ENCODE results near the gene PRSS36.
"Not testable (repeated sequence)": the region's sequence is repeated elsewhere in the genome, so short reads cannot be mapped to it uniquely, and the experiment has no call there.

PRSS36 gene

DNA sequence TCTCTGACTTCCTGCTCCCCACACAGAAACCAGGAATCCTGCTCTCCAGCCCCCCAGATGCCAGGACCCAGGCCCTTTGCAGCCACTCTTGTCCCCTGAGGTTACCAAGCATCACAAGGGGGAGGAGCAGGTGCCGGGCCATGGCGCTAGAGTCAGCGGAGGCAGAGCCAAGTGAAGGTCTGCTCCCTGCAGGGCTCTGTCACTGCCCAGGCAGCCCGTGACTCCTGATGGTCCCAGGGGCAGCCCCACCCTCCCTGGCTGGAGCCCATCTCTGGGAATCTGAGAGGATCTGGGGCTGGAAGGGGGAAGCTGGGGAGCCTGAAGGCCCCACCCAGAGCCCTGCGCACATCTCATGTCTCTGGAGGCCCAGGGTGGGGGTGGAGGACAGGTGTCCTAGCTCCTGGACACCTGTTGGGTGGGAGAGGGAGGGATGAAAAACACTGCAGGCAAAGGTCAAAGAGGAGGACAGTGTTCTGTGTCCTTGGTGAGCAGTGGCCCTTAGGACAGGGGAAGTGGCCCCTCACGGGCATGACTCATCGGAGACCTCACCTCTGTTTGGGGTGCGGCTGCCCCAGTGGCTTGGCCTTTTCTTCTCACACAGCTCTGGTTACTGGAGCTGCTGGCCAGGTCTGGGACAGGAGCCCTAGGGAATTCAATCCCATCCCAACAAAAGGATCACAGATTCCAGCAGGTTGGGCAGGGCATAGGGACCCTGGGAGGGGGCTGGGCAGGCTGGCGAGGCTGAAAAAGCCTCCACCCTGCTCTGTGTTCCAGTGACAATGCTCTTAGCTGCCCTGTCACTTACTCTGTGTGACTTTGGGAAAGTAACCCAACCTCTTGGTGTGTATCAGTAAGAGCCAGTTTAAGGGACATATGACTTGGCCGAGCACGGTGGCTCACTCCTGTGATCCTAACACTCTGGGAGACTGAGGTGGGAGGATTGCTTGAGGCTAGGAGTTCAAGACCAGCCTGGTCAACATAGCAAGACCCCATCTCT lies at the start of gene PRSS36:
Gene PRSS36 (minus strand): TSS at position 173 of the 997 bp plus-strand sequence. CDS start 31 bp downstream, at position 142.
- no peak for DNase-seq

DNA sequence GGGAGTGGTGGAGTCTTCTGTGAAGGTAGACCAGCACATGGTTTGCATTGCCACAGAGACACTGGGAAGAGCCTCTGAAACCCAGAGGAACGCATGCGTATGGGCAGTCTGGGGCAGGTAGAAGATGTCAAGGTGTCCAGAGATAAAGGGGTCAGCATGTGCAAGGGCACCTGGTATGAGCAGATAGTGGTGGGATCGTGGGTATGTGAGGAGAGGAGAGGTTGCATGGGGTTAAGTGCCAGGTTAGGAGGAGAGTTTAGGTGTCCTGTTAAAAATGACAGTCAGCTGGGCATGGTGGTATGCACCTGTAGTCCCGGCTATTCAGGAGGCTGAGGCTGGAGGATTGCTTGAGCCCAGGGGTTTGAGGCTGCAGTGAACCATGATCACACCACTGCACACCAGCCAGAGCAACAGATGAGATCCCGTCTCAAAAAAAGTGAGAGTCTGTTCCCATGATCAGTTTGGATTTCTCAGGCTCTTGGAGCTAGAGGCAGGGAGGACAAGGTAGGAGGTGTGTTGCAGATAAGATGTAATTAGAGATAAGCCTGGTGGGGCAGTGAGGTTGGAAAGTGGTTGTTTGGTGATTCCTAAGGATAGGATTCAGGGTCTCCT lies 49.7 kb upstream of the PRSS36 start:
- no peak for DNase-seq

DNA sequence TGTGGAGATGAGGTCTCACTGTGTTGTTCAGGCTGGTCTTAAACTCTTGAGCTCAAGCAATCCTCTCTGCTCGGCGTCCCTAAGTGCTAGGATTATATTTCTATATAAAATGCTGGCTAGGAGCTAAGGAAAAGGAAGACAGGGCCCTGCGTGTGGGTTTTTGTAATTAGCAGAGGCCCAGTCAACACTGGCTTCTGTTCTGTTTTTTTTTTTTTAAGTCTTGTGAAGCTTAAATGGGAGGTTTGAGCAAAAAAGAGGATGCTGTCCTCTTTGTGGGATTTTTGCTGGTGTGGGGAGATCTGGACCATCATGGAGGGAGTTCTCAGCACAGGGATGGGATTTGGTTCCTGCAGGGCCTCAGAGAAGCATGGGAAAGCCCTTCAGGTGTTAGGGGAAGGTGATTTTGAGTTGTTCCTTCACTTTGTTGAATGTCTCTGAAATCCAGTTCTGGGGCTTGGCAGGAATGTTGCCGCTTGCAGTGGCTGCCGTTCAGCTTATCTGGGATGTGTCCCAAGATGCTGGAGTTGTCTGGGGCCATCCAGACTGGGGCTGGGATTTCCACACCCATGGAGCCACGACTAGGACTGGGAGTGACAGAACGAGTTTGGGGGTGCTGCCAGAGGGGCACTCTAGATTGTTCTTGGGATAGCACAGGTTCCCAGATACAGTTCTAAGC lies 48.5 kb upstream of the PRSS36 start:
- DNase-seq, result no peak

DNA sequence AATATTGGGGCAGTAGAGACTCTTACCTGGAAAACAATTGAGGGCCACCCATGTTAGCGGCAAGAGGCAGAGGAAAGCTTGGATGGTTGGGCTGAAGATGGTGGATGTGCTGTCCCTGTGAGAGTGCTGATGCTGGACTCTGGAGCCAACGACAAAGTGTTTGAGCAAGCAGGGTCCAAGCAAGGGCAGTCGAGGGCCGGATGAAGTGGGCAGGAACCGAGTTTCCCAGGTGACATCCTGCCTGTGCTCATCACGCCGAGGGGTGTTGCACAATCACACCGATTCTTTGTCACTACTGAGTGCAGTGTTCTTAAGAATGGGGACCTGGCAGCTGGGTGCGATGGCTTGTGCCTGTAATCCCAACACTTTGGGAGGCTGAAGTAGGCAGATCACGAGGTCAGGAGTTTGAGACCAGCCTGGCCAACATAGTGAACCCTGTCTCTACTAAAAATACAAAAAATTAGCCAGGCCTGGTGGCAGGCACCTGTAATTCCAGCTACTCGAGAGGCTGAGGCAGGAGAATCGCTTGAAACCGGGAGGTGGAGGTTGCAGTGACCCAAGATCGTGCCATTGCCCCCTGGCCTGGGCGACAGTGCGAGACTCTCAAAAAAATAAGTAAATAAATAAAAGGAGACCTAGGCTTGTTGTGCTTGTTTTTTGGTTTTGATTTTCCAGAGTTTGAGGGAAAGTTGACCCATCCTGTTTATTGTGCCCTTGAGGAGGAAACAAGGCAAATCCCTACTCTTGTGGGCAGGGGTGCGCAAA lies 46.6 kb upstream of the PRSS36 start:
- DNase-seq, result no peak

DNA sequence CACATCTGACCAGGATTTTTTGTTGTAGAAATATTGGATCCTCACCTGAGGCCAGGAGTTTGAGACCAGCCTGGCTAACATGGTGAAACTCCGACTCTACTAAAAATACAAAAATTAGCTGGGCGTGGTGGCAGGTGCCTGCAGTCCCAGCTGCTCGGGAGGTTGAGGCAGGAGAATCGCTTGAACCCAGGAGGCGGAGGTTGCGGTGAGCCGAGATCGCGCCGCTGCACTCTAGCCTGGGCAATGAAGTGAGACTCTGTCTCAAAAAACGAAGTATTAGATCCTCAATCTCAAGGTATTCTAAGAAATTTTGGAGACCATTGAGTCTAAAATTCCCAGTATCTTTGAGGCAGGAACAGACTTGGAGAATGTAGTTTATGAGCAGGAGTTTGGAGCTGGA lies 46.0 kb upstream of the PRSS36 start:
- not testable (repeated sequence) for DNase-seq

DNA sequence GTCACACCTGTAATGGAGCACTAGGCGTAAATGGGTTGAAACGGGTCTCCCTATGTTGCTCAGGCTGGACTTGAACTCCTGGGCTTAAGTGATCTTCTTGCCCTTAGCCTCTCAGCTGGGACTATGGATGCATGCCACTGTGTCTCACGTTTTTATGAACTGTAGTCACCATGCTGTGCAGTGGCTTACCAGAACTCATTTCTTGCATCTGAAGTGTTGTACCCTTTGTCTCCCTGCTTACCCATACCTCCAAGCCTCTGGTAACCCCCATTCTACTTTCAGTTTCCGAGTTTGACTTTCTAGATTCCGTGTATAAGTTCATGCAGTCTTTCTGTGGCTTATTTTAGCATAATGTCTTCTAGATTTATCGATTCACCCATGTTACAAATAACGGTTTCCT lies 45.0 kb upstream of the PRSS36 start:
- DNase-seq, result no peak

DNA sequence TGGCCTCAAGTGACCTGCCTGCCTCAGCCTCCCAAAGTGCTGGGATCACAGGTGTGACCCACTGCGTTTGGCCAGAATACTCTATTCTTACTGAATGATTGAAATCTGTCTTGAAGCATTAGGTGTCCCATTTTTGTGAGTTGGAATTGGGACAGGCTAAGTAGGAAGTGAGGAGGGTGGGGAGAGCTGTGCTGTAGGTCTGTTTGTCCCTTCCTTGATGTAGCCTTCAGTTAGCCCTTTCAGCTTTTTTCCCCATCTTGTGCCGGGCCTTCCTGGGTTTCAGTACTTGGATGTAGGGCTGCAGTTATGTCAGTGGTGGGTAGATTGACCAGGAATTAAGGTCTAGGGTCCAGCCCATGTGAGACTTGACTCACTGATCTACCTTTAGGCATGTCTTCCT lies 44.0 kb upstream of the PRSS36 start:
- no peak for DNase-seq

DNA sequence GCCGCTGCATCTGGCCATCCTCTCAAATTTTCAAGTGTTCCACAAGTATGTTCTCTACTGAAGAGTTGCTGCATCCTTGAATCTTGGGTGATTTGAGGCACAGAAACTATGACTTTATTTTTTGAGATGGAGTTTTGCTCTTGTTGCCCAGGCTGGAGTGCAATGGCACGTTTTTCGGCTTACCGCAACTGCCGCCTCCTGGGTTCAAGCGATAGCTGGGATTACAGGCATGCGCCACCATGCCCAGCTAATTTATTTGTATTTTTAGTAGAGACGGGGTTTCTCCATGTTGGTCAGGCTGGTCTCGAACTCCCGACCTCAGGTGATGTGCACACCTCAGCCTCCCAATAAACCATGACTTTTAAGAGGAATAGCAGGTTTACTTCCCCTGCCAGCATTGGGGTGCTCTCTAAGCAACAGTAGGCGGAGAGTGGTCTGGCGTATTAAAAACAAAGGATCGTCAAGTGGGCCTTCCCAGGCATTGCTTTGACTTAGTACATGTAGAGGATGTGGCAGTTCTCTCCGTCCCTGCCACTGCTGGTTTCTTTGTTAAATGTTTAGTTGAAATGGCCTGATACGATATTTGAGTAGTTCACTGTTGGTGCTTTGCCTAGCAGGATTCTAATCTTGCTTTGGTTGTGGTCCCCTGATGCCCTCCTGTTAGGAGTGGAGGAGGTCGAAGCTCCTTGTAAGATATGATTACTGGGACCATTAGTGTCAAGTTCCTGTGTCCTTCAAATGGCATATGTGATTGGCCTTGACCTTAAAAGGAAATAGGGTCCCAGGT lies 43.2 kb upstream of the PRSS36 start:
- DNase-seq, result no peak

DNA sequence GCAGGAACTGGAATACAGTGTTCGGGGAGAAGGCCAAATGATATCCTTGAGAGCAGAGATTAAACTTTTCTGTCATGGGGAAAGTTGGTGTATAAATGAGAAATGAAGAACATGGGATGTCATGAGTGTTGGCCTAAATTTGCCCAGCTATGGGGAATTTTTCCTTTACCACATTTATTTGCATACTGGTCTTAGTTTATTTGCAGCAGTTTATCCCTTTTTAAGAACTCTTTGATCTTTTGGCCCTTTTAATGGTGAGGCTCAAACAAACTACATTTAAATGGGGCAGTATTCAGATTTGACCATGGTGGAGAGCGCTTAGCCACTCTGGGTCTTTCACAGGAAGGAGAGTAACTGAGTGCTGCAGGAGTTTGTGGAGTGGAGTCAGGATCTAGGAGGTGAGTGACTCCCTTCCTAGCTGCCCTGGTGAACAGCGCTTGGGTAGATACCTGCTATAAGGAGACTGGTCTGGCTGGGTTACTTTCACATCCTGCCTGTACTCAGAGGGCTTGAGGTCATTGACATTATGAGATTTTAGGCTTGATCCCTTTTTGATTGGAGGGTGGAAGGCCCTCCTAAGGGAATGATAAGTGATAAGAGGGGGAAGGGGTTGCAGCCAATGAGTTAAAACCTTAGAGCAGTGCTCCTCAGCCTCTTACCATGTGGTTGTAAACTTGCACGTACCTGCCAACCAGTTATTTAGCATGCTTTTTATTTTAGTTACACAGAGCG lies 42.0 kb upstream of the PRSS36 start:
- DNase-seq, result no peak

DNA sequence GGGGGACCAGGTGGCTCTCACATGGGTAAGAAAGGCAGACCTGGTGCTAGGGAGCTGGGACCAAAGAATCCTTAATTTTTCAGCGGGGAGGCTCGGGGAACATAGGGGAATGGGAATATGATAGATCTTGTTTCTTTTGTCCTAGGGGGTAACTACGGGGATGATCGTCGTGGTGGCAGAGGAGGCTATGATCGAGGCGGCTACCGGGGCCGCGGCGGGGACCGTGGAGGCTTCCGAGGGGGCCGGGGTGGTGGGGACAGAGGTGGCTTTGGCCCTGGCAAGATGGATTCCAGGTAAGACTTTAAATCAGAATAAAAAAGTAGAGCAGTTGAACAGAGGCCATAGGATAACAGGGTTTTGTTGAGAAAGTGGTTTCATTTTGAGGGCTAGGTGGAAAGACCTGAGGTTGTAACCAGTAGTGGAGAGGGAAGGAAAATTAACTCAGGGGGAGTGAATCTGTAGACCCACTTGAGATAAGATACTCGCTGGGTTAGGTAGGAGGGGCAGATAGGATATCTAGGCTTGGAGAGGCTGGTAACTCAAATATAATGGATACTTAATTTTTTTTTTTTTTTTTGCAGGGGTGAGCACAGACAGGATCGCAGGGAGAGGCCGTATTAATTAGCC lies 41.1 kb upstream of the PRSS36 start:
- DNase-seq, result no peak

DNA sequence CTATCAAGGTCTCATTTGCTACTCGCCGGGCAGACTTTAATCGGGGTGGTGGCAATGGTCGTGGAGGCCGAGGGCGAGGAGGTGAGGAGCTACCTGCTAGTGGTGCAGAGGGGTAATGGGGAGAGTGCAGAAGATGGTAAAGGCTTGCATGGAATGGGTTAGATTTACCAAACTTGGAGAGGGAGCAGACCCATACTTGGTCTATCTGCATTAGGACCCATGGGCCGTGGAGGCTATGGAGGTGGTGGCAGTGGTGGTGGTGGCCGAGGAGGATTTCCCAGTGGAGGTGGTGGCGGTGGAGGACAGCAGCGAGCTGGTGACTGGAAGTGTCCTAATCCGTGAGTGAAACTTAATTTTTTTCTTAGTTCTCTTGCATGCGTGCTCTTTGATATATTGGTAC lies 40.2 kb upstream of the PRSS36 start:
- DNase-seq, result no peak

DNA sequence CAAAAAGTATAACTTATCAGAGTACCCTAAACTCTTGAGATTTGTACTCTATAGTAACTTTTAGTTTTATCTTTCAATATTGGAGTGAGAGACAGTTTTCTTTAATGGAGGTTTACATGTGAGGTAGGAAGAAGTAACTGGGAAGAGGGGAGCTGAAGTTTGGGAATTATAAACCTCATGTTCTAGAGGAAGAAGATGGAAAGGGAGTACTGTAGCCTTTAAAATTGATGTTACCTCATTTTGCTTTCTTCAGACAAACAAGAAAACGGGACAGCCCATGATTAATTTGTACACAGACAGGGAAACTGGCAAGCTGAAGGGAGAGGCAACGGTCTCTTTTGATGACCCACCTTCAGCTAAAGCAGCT lies 39.5 kb upstream of the PRSS36 start:
- DNase-seq, result no peak

DNA sequence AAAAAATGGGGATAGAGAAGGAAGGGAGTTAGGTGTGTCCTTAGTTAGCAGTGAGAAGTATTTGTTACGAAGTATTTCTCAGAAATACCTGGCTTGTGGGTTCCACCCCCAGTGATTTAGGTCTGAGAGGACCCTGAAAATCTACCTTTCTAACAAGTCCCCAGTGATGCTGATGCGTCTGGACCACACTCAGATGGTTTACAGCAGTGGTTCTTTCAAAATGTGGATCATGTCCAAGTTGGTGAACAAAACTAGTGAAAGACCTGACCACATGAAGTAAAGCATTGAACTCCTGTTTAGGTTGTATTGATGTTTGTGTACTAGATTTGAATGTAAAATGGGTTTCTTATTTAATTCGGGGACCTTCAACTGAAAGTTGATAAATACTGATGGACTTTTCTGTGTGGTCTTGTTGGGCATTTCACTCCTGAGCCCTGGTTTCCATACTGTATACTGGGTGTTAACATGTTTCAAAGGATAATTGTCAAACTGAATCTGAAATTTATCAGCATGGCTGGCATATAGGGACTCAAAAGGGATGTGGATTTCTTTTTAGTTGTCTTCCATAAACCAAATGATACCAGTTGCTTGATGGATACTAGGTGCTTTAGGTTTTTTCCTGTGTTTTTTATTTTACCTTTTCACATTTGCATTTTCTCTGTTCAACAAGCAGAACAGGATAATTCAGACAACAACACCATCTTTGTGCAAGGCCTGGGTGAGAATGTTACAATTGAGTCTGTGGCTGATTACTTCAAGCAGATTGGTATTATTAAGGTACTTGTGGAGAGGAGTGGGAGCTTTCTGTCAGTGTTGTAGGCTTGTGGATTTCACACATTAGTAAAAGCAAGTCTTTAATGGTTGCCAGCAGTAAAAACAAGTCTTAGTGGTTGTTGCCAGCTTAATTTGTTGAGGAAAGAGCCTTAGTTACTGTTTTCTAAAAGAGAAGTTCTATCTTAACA lies 38.9 kb upstream of the PRSS36 start:
- DNase-seq, result no peak

DNA sequence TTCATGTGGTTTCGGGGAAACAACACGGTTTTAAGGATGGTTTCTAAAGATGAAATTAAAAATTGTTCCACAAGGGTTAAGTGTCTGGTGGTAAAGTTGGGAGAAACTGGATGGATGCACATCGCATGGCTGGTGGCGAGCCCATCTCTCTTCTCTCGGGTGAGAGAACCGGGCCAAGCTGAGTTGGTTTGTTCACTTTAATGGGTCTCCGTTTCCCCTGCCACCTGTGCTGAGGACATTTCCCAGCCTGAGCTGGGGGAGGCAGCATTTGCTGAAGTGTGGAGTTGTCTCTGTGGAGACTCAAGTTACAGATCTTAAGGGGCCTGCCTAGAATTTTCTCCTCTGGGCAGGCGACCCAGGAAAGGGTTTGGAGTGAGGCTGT lies 37.9 kb upstream of the PRSS36 start:
- no peak for DNase-seq

DNA sequence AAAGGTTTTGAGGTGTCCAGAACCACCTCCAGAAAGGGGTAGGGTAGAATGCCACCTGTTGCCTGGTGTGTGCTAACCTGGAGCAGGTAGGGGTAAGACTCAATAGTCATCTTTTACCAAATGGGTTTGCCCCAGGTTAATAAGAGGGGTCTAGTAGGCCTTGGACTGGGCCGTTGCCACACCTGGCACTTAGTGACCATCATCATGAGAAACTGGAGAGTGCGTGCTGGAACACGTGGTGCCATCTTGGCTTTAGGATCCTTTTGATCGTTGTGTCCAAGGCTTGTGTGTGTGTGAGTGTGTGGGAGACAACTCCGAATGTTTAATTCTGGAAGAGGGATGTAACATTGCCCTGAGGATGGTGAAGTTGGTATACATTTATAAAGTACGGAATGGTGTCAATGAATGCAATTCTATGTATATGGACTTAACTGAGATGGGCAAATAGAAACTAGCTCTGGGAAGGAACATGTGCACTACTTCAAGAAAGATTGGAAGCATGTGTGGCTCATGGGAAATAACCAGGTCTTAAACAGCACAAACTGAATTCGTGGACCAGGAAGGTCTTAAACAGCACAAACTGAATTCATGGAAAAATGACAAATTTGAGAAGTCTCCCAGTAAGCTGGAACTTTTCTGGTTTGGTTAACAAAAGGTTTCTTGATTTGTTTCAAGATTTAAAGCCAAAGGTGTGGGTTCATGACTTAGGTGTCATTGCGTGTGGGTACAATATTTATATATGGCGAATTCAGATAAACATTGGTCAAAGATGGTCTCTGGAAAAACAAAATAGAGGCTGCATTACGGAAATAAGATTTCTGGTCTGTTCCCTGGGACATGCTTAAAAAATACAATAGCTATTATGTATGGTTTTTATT lies 37.3 kb upstream of the PRSS36 start:
- DNase-seq, result no peak

DNA sequence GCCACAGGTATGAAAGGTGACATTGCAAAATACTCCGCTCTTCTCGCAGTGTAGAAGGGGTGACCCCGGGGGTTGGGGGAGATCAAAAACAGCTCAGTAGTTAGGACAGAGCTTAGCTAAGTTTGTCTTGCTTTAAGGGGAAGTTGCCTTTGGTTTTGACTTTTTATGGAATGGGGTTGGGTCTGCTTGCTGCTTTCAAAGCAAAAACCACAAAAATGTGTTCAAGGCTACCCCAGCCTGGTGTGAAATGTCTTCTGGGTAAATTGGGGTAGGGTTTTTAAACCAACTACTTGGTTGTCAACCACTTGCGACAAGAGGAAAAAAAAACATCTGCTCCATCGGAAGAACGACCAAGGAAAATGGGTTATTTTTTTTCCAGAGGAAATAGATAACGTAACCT lies 36.3 kb upstream of the PRSS36 start:
- DNase-seq, result no peak

DNA sequence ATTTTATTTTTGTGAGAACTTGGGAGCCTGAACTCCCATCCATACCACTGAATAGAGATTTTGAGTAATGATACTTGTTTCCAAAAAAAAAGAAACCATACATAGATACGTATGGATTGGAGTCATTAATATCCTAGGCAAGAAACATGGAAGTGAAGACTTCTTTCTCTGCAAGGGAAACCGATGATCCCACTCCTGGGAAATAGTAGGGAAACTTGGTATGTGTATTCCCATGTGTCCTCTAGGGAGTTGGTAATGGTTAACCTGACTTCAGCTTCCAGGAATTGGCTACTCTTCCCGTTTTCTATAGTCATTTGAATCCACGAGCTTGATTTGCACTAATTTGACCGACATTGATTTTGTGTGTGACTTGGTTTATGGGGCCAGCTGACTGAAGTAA lies 35.5 kb upstream of the PRSS36 start:
- no peak for DNase-seq

DNA sequence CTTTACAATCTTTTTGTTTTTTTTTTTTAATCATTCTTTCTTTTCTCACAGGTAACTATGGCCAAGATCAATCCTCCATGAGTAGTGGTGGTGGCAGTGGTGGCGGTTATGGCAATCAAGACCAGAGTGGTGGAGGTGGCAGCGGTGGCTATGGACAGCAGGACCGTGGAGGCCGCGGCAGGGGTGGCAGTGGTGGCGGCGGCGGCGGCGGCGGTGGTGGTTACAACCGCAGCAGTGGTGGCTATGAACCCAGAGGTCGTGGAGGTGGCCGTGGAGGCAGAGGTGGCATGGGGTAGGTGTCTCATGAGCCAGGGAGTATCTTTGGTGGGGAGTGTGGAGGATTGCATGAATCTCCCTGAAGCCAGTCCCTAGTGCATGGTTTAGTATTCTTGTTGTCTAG lies 35.0 kb upstream of the PRSS36 start:
- no peak for DNase-seq
